ENCODE results near the gene RAB7A. TPM values are rescaled to one million over a fixed set of nuclear protein-coding genes. Genes with fewer than 3 reads are reported as not detected.
"Not testable (repeated sequence)": the region's sequence is repeated elsewhere in the genome, so short reads cannot be mapped to it uniquely, and the experiment has no call there.

RAB7A gene
- total RNA-seq, 4 donors from 2014 or later = 89.2 to 128 (median 114) TPM

DNA sequence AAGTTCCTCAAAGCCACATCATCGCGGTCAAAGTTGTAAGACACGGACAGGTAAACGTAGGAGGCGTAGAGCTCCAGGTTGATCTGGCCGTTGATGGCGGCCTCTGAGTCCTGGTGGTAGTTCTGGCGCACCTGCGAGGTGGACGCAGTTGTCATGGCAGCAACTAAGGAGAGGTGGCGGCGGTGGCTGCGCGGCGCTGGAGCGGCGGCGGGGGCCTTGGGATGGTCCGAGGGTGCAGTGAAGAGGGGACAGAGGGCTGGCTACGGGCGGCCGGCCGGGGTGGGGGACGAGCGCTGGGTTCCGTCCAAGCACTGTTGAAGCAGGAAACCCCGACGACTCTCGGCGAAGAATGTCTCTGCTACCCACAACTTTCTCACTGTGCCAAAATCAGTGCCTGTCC lies 38.9 kb downstream of the RAB7A start:
- Histone ChIP-seq H3K9me3 (no peaks in the 10 kb centered on the region), H3K4me3 (no peak overlapping the region), H3K36me3 (peaks cover 0 to 15% (median 0%) of the 10 kb centered on the region in 3 donors), H3K27me3 (no peaks in the 10 kb centered on the region), H3K4me1 (peaks cover 0 to 61% (median 30%) of the 10 kb centered on the region in 4 donors), H3K27ac (no peak overlapping the region)
- DNase-seq (ENCODE audit: low spot score in 2 of 2) = no peak
- 95 to 97% methylated on average over 30 of the region's 30 CpGs for WGBS, 2 donors
- TF ChIP-seq EP300 (IDR thresholded peaks at IDR 0.05) (no peak), POLR2A (IDR thresholded peaks at IDR 0.05) (no peak)

DNA sequence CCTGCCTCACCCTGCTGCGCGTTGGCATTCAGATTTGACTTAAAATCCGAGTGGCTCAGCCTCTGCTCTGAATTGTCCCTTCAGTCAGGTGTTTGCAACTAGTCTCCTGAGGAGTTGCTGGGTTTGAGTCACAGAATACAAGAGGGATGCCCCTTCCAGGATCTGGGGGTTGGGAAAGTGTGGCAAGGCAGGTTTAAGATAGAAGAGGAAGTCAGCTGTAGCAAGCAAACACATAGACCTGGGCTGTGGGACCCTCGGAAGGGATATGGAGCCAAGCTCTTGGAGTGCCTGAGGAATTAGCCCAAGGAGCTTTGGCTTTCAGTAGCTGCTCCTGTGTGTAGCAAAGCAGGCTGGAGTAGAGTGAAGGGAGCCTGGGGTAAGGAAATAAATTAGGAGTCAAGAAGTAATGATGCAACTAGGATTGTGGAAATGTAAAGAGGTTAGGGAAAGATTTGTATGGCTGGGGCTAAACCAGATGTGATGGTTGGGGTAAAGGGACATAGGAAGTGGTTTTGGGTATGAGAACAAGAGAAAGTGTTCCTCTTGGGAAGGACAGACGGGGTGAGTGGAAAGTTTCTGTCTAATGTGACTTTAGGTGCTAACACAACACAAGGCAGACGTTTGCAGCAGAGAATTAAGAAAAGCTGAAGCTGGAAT lies 41.2 kb downstream of the RAB7A start:
- no peaks in the 10 kb centered on the region for H3K27me3 ChIP-seq
- peaks cover 0 to 58% (median 20%) of the 10 kb centered on the region in 4 donors for H3K4me1 ChIP-seq
- H3K4me3 ChIP-seq = no peak overlapping the region
- TF ChIP-seq POLR2A (IDR thresholded peaks at IDR 0.05) (no peak), EP300 (IDR thresholded peaks at IDR 0.05) (no peak)
- TF ChIP-seq, protein P1, sequence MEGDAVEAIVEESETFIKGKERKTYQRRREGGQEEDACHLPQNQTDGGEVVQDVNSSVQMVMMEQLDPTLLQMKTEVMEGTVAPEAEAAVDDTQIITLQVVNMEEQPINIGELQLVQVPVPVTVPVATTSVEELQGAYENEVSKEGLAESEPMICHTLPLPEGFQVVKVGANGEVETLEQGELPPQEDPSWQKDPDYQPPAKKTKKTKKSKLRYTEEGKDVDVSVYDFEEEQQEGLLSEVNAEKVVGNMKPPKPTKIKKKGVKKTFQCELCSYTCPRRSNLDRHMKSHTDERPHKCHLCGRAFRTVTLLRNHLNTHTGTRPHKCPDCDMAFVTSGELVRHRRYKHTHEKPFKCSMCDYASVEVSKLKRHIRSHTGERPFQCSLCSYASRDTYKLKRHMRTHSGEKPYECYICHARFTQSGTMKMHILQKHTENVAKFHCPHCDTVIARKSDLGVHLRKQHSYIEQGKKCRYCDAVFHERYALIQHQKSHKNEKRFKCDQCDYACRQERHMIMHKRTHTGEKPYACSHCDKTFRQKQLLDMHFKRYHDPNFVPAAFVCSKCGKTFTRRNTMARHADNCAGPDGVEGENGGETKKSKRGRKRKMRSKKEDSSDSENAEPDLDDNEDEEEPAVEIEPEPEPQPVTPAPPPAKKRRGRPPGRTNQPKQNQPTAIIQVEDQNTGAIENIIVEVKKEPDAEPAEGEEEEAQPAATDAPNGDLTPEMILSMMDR (IDR thresholded peaks at IDR 0.05) = no peak
- no peak for DNase-seq (ENCODE audit: low spot score in 2 of 2)
- H3K9me3 ChIP-seq = no peaks in the 10 kb centered on the region
- H3K27ac ChIP-seq = no peak overlapping the region
- peaks cover 0 to 15% (median 0%) of the 10 kb centered on the region in 3 donors for H3K36me3 ChIP-seq
- WGBS, 2 donors = 66 to 70% methylated on average over 6 of the region's 6 CpGs

DNA sequence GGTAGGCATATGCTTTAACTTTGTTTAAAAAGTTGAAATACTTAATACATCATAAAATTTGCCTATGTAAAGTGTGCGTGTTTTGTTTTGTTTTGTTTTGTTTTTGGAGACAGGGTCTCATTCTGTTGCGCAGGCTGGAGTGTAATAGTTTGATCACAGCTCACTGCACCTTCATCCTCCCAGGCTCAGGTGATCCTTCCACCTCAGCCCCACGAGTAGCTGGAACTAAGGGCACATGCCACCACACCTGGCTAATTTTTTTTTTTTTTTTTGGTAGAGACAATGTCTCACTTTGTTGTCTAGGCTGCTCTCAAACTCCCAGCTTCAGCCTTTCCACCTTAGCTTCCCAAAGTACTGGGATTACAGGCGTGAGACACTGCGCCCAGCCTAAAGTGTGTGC lies 42.5 kb downstream of the RAB7A start:
- Histone ChIP-seq H3K9me3 (no peaks in the 10 kb centered on the region), H3K4me1 (peaks cover 0 to 58% (median 20%) of the 10 kb centered on the region in 4 donors), H3K27ac (no peak overlapping the region), H3K36me3 (peaks cover 0 to 18% (median 0%) of the 10 kb centered on the region in 3 donors), H3K4me3 (no peak overlapping the region), H3K27me3 (no peaks in the 10 kb centered on the region)
- TF ChIP-seq POLR2A (IDR thresholded peaks at IDR 0.05) (no peak), EP300 (IDR thresholded peaks at IDR 0.05) (no peak)
- TF ChIP-seq, protein P1 (IDR thresholded peaks at IDR 0.05) = no peak
- DNase-seq (ENCODE audit: low spot score in 2 of 2) = no peak
- WGBS, 2 donors = 87 to 89% methylated on average over 5 of the region's 5 CpGs

- Histone ChIP-seq H3K36me3 (peaks cover 0 to 4% (median 0%) of the 10 kb centered on the region in 3 donors), H3K9me3 (no peaks in the 10 kb centered on the region), H3K27ac (no peak overlapping the region), H3K4me1 (peaks cover 0 to 64% (median 20%) of the 10 kb centered on the region in 4 donors), H3K27me3 (no peaks in the 10 kb centered on the region), H3K4me3 (no peak overlapping the region)
- no peak for TF ChIP-seq POLR2A (IDR thresholded peaks at IDR 0.05)
- TF ChIP-seq EP300 (IDR thresholded peaks at IDR 0.05) = no peak
- 92 to 94% methylated on average over 4 of the region's 4 CpGs for WGBS, 2 donors
- DNase-seq (ENCODE audit: low spot score in 2 of 2) = no peak
These were observed 44.4 kb downstream of the RAB7A start for GRCh38 chr3:128770387-128770786.

GRCh38 chr3:128773189-128773588 lies 47.2 kb downstream of the RAB7A start:
- not testable (repeated sequence) for H3K27ac ChIP-seq; H3K36me3 ChIP-seq; H3K9me3 ChIP-seq; DNase-seq (ENCODE audit: low spot score in 2 of 2); H3K4me3 ChIP-seq; H3K27me3 ChIP-seq
- 92 to 96% methylated on average over 22 to 23 of the region's 31 CpGs for WGBS, 2 donors
- peaks cover 0 to 42% (median 10%) of the 10 kb centered on the region in 4 donors for H3K4me1 ChIP-seq

GRCh38 chr3:128773592-128773991 lies 47.6 kb downstream of the RAB7A start:
- not testable (repeated sequence) for H3K27ac ChIP-seq; DNase-seq (ENCODE audit: low spot score in 2 of 2); H3K36me3 ChIP-seq; H3K4me3 ChIP-seq; H3K27me3 ChIP-seq; H3K9me3 ChIP-seq
- H3K4me1 ChIP-seq = peaks cover 0 to 42% (median 9%) of the 10 kb centered on the region in 4 donors
- WGBS, 2 donors = 74 to 88% methylated on average over 4 to 5 of the region's 6 CpGs

- TF ChIP-seq POLR2A (IDR thresholded peaks at IDR 0.05) = no peak
- TF ChIP-seq, protein P1 (IDR thresholded peaks at IDR 0.05) = no peak
- TF ChIP-seq EP300 (IDR thresholded peaks at IDR 0.05) = no peak
- no peaks in the 10 kb centered on the region for H3K27me3 ChIP-seq
- peaks cover 0 to 4% (median 0%) of the 10 kb centered on the region in 3 donors for H3K36me3 ChIP-seq
- H3K4me1 ChIP-seq = peaks cover 2 to 43% (median 6%) of the 10 kb centered on the region in 4 donors
- DNase-seq (ENCODE audit: low spot score in 2 of 2) = no peak
- H3K4me3 ChIP-seq = no peak overlapping the region
- H3K27ac ChIP-seq = no peak overlapping the region
- H3K9me3 ChIP-seq = no peaks in the 10 kb centered on the region
- 91 to 92% methylated on average over 3 of the region's 3 CpGs for WGBS, 2 donors
These were observed 49.3 kb downstream of the RAB7A start for GRCh38 chr3:128775241-128775640.
